ENCODE results near the gene NOSTRIN.

NOSTRIN gene

GRCh38 chr2:168889635-168890005 is 87.2 kb downstream of the NOSTRIN start:
- no peak for DNase-seq

- DNase-seq = peak; percentile 93
Observed at GRCh38 chr2:168890006-168890782, 87.8 kb downstream of the NOSTRIN start, which contains the start of gene SPC25. SPC25 (minus strand) TSS chr2:168890430; CDS start chr2:168889519, 911 bp downstream.

GRCh38 chr2:168892327-168892726 is 89.9 kb downstream of the NOSTRIN start:
- DNase-seq = no peak

- no peak for DNase-seq
Observed at GRCh38 chr2:168894101-168894500, 91.7 kb downstream of the NOSTRIN start.

- DNase-seq = no peak
Observed at GRCh38 chr2:168894720-168895119, 92.3 kb downstream of the NOSTRIN start.

DNA sequence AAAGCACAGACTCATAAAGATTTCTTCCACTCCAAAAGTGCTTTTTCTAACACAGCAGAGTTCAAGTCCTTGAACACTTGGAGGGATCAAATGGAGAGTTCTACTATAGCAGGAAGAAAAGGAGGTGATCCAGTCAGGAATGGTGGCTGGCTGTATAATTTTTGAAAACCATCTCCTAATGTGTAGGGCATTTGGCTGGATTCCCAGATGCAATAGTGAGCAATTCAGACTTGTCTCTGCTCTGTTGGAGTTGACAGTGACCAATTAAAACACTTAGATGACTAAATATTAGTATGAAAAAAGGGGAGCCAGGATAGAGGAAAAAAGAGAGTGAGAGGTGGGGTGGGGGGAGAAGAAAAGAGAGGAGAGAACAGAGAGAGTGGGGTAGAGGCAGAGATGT is 93.3 kb downstream of the NOSTRIN start:
- DNase-seq = no peak

DNA sequence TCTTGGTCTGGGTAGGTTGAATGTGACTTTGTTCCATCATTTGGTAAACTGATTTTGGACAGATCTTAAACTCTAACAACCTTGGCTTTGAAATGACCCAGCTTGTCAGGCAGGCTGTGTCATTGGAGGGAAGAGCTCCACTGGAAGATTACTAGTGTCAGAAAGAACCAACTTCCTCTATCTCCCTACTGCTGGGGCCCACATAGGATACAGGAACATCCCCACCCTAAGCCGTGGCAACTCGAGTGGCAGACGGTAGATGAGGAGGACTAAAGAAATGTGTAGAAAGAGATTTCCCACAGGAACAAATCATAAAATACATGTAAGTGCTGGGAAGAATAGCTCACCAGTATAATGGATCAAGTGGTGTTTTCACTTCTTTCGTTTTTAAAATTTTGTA is 94.3 kb downstream of the NOSTRIN start:
- DNase-seq = no peak

GRCh38 chr2:168897449-168897848 is 95.0 kb downstream of the NOSTRIN start:
- DNase-seq = no peak

DNA sequence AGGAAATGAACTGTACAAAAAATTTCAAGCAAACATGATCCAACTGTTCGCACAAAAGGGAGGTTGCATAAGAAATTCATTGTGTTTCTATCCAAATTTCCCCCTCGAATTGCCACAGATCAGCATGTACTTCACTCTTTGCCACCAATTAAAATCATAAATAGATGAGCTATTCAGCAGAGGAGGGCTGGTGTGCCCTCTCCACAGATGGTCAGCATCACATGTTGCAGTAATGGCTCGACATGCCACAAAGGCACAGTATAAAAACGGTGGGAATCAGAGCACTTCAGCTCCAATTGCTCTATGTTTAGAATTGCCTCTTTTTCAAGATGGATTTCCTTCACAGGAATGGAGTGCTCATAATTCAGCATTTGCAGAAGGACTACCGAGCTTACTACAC is 98.6 kb downstream of the NOSTRIN start, which contains the start of gene G6PC2:
Gene G6PC2 (plus strand): TSS at position 289 of the 400 bp plus-strand sequence. CDS start 41 bp downstream, at position 330.
- no peak for DNase-seq

- DNase-seq = no peak
Observed at GRCh38 chr2:168903888-168904287, 101.5 kb downstream of the NOSTRIN start.

GRCh38 chr2:168904358-168904757 is 101.9 kb downstream of the NOSTRIN start:
- DNase-seq = no peak

- DNase-seq = no peak
Observed at GRCh38 chr2:168907940-168908662, 105.7 kb downstream of the NOSTRIN start.

DNA sequence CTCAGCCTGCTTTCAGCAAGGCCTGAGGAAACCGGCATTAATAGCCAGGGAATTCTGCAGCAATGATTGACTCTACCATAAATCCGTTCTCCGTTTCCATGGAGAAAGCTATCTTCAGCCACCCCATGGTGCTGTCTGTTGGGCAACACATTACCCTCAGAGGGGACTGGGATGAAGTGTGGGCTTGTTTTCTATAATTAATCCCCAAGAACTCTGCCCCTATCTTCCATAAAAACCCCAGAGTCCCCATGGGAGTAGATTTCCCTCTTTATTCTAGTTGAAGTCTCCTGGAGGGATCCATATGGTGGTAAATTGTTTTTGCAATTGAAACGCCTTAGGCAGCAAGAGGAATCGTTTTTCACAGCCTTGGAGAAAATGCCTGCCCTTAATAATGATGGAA is 107.9 kb downstream of the NOSTRIN start:
- no peak for DNase-seq

DNA sequence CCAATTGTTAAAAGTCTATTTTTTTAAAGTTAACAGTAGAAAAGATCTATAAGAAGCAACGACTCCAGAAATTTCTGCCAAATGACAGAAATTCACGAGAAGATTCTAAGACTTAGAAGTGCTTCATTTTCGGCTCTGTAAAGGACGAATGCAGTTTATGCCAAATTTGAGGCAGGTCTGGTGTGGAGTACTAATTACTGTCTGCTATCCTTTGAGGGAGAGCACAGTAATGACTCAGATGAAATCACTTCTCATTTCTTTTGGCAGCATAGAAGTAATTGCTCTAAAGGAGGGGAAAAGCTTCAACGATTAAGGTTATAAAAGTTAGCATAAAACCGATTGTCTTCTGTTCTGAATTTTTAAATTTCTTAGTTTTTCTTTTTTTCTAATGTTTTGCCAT is 110.0 kb downstream of the NOSTRIN start:
- no peak for DNase-seq

- no peak for DNase-seq
Observed at GRCh38 chr2:168912901-168913369, 110.5 kb downstream of the NOSTRIN start.

GRCh38 chr2:168913495-168913894 is 111.1 kb downstream of the NOSTRIN start:
- DNase-seq = no peak

Measured in CD4-positive, alpha-beta T cell treated with Interleukin-10 for 1 hour (primary cell).